Posterior vena cava (tissue), 2 donors: ENCODE results near the gene LMBR1. TPM values are rescaled to one million over a fixed set of nuclear protein-coding genes. Genes with fewer than 3 reads are reported as not detected.
"Not testable (repeated sequence)": the region's sequence is repeated elsewhere in the genome, so short reads cannot be mapped to it uniquely, and the experiment has no call there.

Experiments
- DNase-seq: peaks from one replicate; pipeline ENCODE4 v3.0.0-alpha.2; 2020; ENCODE audit warnings: low spot score
- intact Hi-C, 2 donors: fragments of 100-400 bp; cut with DNase I; formaldehyde crosslinking; loops; one replicate each; pipeline versions ENCODE4 v1.14.1 to v1.14.2; 2022 to 2023
- total RNA-seq, 2 donors: library from RNA; stranded (reverse); fragmentation: NEBNext Ultra II Directional; extraction: Animal tissue kit (Norgen Biotek cat#: 25700); gene quantifications; one replicate each; pipeline ENCODE4 v1.2.1, GENCODE V29; 2021
- donor health status: DM: yes; HTN: yes; CAD: no.
- donor health status: DM: yes; HTN: yes; CAD: no.

The LMBR1 gene
- total RNA-seq, 2 donors from 2014 or later, result 55.5 to 65.1 TPM

- intact Hi-C loops, result no loop called here
Measured at GRCh38 chr7:156861212-156861611, 31.8 kb downstream of the LMBR1 start.

GRCh38 chr7:156860099-156860498, 32.9 kb downstream of the LMBR1 start:
- DNase-seq, intact Hi-C loops: not testable (repeated sequence)

More at GRCh38 chr7:156861212-156861611, 31.8 kb downstream of the LMBR1 start:
- no peak for DNase-seq

GRCh38 chr7:156858523-156858922, 34.5 kb downstream of the LMBR1 start:
- DNase-seq, result no peak

GRCh38 chr7:156857757-156858156, 35.2 kb downstream of the LMBR1 start:
- intact Hi-C loops, result no loop called here
- DNase-seq, result no peak

More at GRCh38 chr7:156858523-156858922, 34.5 kb downstream of the LMBR1 start:
- intact Hi-C loops, result no loop called here

GRCh38 chr7:156854654-156855053, 38.3 kb downstream of the LMBR1 start:
- no peak for DNase-seq
- intact Hi-C loops, result no loop called here

GRCh38 chr7:156848979-156849378, 44.0 kb downstream of the LMBR1 start:
- no peak for DNase-seq
- intact Hi-C loops, result no loop called here

GRCh38 chr7:156845379-156846101, 47.4 kb downstream of the LMBR1 start:
- intact Hi-C loops, result no loop called here

GRCh38 chr7:156843582-156843981, 49.4 kb downstream of the LMBR1 start:
- DNase-seq, intact Hi-C loops: not testable (repeated sequence)

More at GRCh38 chr7:156845379-156846101, 47.4 kb downstream of the LMBR1 start:
- DNase-seq, result no peak

GRCh38 chr7:156843157-156843556, 49.8 kb downstream of the LMBR1 start:
- intact Hi-C loops, result no loop called here
- DNase-seq, result no peak

GRCh38 chr7:156842740-156843140, 50.2 kb downstream of the LMBR1 start:
- DNase-seq, result no peak
- intact Hi-C loops, result no loop called here

- intact Hi-C loops, result no loop called here
- DNase-seq, result no peak
Measured at GRCh38 chr7:156842317-156842716, 50.7 kb downstream of the LMBR1 start.

GRCh38 chr7:156841497-156841896, 51.5 kb downstream of the LMBR1 start:
- DNase-seq, result no peak
- intact Hi-C loops, result no loop called here

- intact Hi-C loops, result no loop called here
- DNase-seq, result no peak
Measured at GRCh38 chr7:156840134-156840533, 52.8 kb downstream of the LMBR1 start.

- intact Hi-C loops, result no loop called here
- no peak for DNase-seq
Measured at GRCh38 chr7:156836443-156836842, 56.5 kb downstream of the LMBR1 start.

GRCh38 chr7:156834462-156834861, 58.5 kb downstream of the LMBR1 start:
- no peak for DNase-seq
- intact Hi-C loops, result no loop called here

GRCh38 chr7:156833312-156833711, 59.7 kb downstream of the LMBR1 start:
- intact Hi-C loops, result no loop called here
- DNase-seq, result no peak

GRCh38 chr7:156832195-156832877, 60.6 kb downstream of the LMBR1 start:
- intact Hi-C loops, result no loop called here
- DNase-seq, result no peak

GRCh38 chr7:156829669-156830336, 63.2 kb downstream of the LMBR1 start:
- no peak for DNase-seq
- intact Hi-C loops, result no loop called here

GRCh38 chr7:156827587-156828203, 65.3 kb downstream of the LMBR1 start:
- no peak for DNase-seq
- intact Hi-C loops, result no loop called here

GRCh38 chr7:156823435-156823834, 69.5 kb downstream of the LMBR1 start:
- DNase-seq, result no peak
- intact Hi-C loops, result no loop called here
